GM21717 (cell line): Measurements from ENCODE around the gene RDH5.
A peak's percentile ranks its signal among the peaks of the same experiment; 100 is the strongest.

Experiments used
- ATAC-seq: cut with Tn5 transposase; IDR thresholded peaks from one replicate; pipeline ENCODE4 v1.9.1; 2021; ENCODE audit warnings: mild to moderate bottlenecking, moderate library complexity; ENCODE audit not compliant: unreplicated experiment

Gene RDH5

GRCh38 chr12:55695349-55695748, 24.8 kb upstream of the RDH5 start:
- no peak for ATAC-seq

GRCh38 chr12:55696141-55696540, 24.1 kb upstream of the RDH5 start:
- no peak for ATAC-seq

GRCh38 chr12:55696796-55697462, 23.3 kb upstream of the RDH5 start:
- ATAC-seq, result no peak

- ATAC-seq, result no peak
These were observed 22.5 kb upstream of the RDH5 start for GRCh38 chr12:55697686-55698085.

GRCh38 chr12:55698241-55698955, 21.8 kb upstream of the RDH5 start:
- no peak for ATAC-seq

- ATAC-seq, result no peak
These were observed 21.2 kb upstream of the RDH5 start for GRCh38 chr12:55698965-55699364.

- ATAC-seq, result no peak
These were observed 20.6 kb upstream of the RDH5 start for GRCh38 chr12:55699471-55700055.

GRCh38 chr12:55700255-55701018, 19.8 kb upstream of the RDH5 start:
- no peak for ATAC-seq

- no peak for ATAC-seq
These were observed 17.3 kb upstream of the RDH5 start for GRCh38 chr12:55702861-55703260.

- ATAC-seq, result no peak
These were observed 16.9 kb upstream of the RDH5 start for GRCh38 chr12:55703288-55703687.

- no peak for ATAC-seq
These were observed 16.1 kb upstream of the RDH5 start for GRCh38 chr12:55703901-55704761.

GRCh38 chr12:55704824-55705718, 15.1 kb upstream of the RDH5 start:
- ATAC-seq, result no peak

GRCh38 chr12:55705782-55706402, 14.3 kb upstream of the RDH5 start:
- ATAC-seq, result no peak

GRCh38 chr12:55706568-55707218, 13.5 kb upstream of the RDH5 start:
- ATAC-seq, result no peak

- ATAC-seq, result no peak
These were observed 12.9 kb upstream of the RDH5 start for GRCh38 chr12:55707219-55707671.

- ATAC-seq, result peak; percentile 67
These were observed 12.1 kb upstream of the RDH5 start, which contains the start of gene ITGA7 for GRCh38 chr12:55707841-55708694. Gene ITGA7, minus strand, starts transcription at chr12:55707904. Its CDS starts 222 bp downstream, at chr12:55707682.

- ATAC-seq, result no peak
These were observed 11.4 kb upstream of the RDH5 start for GRCh38 chr12:55708695-55709233.
